GM21737 (cell line): Measurements from ENCODE around the gene RREB1.
"Not testable (repeated sequence)": the region's sequence is repeated elsewhere in the genome, so short reads cannot be mapped to it uniquely, and the experiment has no call there.

Experiments used
- ATAC-seq: cut with Tn5 transposase; IDR thresholded peaks from one replicate; pipeline ENCODE4 v1.9.1; 2021; ENCODE audit warnings: mild to moderate bottlenecking, moderate library complexity; ENCODE audit not compliant: unreplicated experiment

The RREB1 gene

GRCh38 chr6:7257521-7258230 is 149.9 kb downstream of the RREB1 start:
- ATAC-seq, result no peak

GRCh38 chr6:7258231-7258763 is 150.5 kb downstream of the RREB1 start:
- ATAC-seq, result no peak

- ATAC-seq, result no peak
These were observed 152.7 kb downstream of the RREB1 start for GRCh38 chr6:7260291-7261031.

DNA sequence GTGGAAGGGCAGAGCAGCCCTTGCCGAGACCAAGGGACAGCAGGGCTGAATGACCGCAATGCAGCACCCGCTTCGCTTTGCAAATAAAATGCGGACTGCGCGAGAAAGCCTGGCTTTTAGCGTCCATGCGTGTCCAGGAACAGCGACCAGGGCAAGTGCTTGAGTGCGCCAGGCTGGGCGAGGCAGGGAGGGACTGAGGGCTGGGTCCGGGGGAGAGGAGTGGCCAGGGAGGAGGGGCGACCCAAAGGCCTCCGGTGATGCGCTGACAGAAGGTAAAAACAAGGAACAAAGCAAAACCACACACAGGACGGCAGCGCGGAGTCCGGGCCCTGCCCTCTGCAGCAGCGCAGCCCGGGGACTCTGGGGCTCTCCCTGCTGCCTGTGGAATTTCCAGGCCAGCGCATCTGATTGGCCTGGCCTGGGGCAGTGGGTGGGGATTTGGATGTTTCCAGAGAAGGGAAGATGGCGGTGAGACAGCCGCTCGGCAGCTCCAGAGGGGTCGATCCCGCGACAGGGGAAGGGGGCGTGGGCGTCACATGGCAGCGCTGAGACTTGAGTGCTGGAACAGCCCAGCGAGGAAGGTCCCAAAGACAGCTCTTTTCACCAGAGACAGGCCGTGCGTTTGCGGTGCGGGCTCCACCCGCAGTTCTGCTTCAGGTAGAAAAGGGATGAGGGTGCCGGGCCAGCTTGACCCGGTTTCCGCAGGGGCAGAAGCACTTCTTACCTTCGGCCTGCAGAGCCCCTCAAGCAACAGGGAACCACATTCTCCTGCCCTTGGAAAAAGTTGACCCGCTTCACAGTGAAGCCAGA is 153.5 kb downstream of the RREB1 start:
- ATAC-seq, result peak; percentile 67

- no peak for ATAC-seq
These were observed 154.2 kb downstream of the RREB1 start for GRCh38 chr6:7261852-7262461.

DNA sequence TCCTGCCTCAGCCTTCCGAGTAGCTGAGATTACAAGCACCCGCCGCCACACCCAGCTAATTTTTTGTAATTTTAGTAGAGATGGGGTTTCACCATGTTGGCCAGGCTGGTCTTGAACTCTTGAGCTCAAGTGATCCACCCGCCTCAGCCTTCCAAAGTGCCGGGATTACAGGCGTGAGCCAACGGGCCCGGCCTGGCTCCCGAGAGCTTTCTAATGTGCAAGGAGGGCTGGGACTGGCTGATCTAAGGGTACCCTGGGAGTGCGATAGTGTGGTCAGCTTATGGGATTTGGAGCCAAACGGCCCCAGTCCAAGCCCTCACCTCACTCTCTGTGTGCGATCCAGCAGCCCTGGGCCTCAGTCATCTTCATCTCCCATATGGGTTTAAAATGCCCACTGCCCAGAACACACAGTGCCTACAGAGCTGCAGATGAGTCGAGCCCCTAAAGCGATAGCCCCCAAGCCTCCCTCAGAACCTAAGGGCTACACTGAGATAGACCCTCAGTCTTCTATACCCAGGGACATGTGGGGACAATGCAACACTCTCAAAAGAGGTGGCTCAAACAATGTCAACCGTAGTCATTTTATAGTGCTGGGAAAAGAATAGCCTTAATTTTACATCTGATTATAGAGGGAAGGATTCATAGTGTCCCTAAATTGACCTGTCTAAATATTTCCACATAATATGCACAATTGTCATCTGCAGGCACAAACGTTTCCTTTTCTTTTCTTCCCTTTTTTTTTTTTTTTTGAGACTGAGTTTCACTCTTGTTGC is 155.2 kb downstream of the RREB1 start:
- no peak for ATAC-seq

GRCh38 chr6:7263519-7263805 is 155.7 kb downstream of the RREB1 start:
- not testable (repeated sequence) for ATAC-seq

- ATAC-seq, result no peak
These were observed 156.3 kb downstream of the RREB1 start for GRCh38 chr6:7264041-7264440.

GRCh38 chr6:7264686-7265384 is 157.1 kb downstream of the RREB1 start:
- no peak for ATAC-seq

DNA sequence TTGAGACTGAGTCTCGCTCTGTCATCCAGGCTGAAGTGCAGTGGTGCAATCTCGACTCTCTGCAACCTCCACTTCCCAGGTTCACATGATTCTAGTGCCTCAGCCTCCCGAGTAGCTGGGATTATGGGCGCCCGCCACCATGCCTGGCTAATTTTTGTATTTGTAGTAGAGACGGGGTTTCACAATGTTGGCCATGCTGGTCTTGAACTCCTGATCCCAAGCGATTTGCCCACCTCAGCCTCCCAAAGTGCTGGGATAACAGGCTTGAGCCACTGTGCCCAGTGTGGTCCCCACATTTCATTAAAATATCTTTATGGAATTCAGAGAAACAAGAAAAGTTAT is 157.6 kb downstream of the RREB1 start:
- ATAC-seq, result not testable (repeated sequence)

- no peak for ATAC-seq
These were observed 159.3 kb downstream of the RREB1 start for GRCh38 chr6:7267071-7267465.

- ATAC-seq, result no peak
These were observed 159.8 kb downstream of the RREB1 start for GRCh38 chr6:7267466-7268091.

DNA sequence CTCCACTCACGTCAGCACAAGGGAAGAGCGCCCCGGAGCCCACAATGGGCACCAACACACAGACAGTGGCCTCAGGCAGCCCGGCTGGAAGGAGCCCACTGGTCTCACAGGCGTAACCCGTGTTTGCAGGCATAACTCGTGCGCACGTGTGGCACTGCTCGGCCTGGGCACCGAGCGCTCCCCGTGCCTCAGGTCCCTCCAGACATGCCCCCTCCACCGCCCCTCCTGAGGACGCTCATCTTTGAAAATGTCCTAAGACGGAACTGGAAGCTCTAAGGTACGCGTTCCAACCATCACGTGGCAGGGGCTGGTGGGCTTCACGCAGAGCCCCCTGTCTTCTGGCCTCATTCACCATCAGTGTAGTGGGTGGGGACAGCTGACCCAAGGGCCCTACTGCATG is 160.6 kb downstream of the RREB1 start:
- no peak for ATAC-seq

- no peak for ATAC-seq
These were observed 161.2 kb downstream of the RREB1 start for GRCh38 chr6:7268816-7269555.

DNA sequence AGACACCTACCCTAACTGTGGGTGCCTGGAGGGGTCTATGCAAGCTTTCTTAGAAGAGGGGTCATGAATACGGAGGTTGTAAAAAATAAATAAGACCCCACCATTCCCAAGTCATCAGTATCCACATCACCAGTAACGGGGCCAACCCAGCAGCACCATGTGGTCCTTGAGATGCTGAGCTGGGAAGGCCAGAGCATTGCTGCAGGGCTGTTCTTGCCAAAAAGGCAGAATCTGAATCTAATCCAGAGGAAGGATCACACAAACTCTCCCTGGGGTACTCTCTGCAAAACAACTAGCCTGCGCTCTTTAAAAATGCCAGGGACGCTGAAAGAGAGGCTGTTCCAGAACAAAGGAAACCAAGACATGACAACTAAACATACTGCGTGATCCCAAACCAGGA is 162.1 kb downstream of the RREB1 start:
- ATAC-seq, result no peak

DNA sequence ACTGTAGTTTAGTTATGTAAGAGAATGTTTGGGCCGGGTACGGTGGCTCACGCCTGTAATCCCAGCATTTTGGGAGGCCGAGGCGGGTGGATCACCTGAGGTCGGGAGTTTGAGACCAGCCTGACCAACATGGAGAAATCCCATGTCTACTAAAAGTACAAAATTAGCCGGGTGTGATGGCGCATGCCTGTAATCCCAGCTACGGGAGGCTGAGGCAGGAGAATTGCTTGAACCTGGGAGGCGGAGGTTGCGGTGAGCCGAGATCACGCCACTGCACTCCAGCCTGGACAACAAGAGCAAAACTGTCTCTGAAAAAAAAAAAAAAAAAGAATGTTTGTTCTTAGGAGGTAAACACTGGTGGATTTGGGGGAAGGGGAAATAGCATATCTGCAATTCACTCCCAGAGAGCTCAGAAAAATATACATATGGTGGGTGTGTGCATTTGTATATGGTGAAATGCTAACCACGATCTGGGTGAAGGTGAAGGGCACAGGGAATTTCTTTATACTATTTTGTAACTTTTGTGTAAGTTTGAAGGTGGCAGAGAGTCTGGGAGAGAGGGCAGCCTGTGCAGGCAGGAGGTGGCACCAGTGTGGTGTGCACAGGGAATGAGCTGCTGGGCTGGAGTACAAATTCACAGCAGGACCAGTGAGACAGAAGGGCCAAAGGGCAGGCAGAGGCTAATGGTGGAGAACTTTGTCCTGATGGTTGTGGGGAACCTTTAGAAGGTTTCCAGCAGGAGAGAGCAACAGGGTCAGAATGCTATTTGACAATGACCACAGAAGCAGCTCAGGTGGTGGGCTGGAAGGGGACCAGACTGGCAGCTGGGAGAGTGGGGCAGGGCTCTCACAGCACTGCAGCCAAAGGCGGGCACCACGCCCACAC is 162.8 kb downstream of the RREB1 start:
- no peak for ATAC-seq

DNA sequence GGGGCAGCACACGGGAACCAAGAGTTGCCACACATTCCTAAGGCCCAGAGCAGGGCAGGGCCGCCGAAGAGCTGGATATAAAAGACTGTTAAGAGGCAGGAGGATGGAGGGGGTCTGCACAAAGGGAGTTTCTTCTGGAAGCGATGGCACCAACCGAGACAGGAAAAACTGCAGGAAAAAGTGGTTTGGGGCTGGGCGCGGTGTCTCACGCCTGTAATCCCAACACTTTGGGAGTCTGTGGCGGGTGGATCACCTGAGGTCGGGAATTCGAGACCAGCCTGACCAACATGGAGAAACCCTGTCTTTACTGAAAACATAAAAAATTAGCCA is 163.4 kb downstream of the RREB1 start:
- ATAC-seq, result no peak

DNA sequence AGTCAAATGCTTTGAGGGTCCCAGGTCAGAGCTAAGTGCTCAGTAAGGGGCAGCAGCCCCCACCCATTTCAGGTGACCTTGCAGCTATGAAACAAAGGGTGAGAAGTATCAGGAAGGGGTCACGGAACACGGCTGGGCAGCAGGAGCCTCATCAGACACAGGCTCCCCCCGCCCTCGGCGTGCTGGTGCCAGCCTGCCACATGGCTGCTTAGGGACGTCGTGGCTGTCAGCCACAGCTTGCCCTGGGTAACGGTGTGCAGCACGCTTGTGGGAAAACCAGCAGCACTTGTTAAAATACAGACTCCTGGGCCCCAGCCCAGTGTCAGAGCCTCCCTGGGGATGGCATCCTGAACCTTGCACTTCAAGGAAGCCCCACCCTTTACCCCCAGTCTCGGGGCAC is 165.9 kb downstream of the RREB1 start:
- ATAC-seq, result no peak
